Spleen (tissue), 7 donors: ENCODE results near the gene ZNF500.

Experiments used
- CTCF ChIP-seq, 11 experiments: fragments of 200-600 bp in 7 of 11; fragments of 450-650 bp in 4 of 11; sonication (generic) in 4 of 11; IDR thresholded peaks in 8 of 11; conservative IDR thresholded peaks in 3 of 11; 1 replicate in 7 of 11; 2 replicates in 4 of 11; pipeline versions ENCODE4 v1.4.0 to v1.8.0; 2016 to 2021; ENCODE audit warnings: antibody characterized with exemption in 11 of 11, inconsistent platforms in 4 of 11, mild to moderate bottlenecking in 1 of 11
- POLR2A ChIP-seq, 3 donors: fragments of 450-650 bp; IDR thresholded peaks; one replicate each; pipeline ENCODE4 v1.5.1; 2017; ENCODE audit warnings: antibody characterized with exemption in 3 of 3, mild to moderate bottlenecking in 1 of 3
- POLR2AphosphoS5 ChIP-seq, 3 donors: sonication (generic); formaldehyde crosslinking; IDR thresholded peaks; one replicate each; pipeline ENCODE4 v1.5.1; 2017; ENCODE audit warnings: antibody characterized with exemption in 3 of 3
- donor health status: DM: no; HTN: no; CAD: no; lungs with moderate emphysema.
- donor health status: DM: no; HTN: no; CAD: no.
- donor health status: DM: no; HTN: no; CAD: no.

- no peak for TF ChIP-seq CTCF (IDR thresholded peaks at IDR 0.05 in 8 of 11, conservative IDR thresholded peaks at IDR 0.05 in 3 of 11)
- TF ChIP-seq POLR2A (IDR thresholded peaks at IDR 0.05), result no peak
- peak in 1 of 3 donors; percentile 19 for TF ChIP-seq POLR2AphosphoS5 (IDR thresholded peaks at IDR 0.05)
These were observed 14.4 kb downstream of the ZNF500 start for GRCh38 chr16:4752351-4753100.
